GM03348 (cell line): ENCODE measurements around the gene FGF14.

Source experiments
- DNase-seq: peaks from one replicate; pipeline ENCODE4 v3.0.0; 2012; ENCODE audit warnings: low spot score

FGF14 gene

GRCh38 chr13:101718496-101718895 is 683.4 kb downstream of the FGF14 start:
- DNase-seq, result no peak

- DNase-seq, result no peak
Measured at GRCh38 chr13:101717353-101717752, 684.5 kb downstream of the FGF14 start.

DNA sequence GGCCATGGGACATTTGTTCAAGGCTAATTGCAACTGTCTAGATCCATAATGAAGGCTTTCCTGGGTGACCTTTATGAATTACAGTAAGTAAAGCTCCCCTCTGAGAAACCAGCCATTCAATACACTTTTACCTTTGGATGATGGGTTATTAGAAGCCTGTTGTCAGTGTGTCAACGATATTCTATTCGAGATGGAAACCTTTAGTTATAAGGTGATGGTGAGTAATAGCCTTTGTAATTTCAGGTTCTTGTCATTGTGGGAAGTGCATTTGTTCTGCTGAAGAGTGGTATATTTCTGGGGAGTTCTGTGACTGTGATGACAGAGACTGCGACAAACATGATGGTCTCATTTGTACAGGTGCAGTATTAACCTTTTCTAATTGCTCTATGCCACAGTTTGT is 687.7 kb downstream of the FGF14 start:
- no peak for DNase-seq

DNA sequence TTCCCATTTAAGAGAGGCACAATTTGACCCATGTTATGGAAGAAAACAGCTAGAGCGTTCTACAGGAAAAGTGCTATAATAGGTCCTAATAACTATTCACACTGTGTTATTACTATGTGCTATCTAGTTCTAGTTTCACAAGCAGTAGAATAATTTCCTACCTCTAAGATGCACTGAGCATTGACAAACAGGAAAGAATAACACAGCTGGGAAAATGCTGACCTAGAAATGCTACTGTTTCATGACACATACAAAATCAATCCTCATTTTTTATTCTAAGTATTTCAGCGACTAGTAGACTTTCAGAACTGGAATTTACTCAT is 689.9 kb downstream of the FGF14 start:
- no peak for DNase-seq

DNA sequence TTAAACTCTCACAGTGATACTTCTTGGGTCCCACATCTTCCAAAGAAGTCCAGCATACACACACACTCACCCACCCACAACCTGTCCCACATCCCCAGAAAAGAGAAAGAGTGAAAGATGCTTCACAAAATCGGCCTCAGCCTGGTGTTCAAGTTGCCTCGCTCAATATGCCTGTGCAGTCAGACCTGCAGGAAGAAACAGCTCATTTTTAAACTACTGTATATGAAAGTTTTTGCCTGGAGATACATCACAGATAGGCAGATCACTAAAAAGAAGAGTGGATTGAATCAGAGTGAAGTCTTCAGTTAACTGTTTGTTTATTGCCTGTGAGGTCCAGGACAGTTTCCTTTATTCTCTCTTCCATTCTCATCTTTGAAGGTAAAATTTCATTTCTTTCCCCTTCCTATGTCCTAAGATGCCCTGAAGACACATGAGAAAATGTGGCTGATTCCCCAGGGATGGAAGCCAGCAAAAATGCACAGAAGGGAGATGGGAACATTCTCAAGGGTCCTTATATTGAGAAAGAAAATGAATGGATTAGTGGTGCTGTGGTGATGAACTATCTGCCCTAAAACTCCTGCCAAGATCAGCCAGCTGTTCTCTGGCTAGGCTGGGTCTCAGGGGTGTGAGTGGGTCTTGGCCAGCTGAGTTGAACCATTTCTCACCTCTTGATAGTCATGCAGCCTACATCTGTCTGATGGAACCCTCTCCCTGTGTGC is 690.4 kb downstream of the FGF14 start:
- DNase-seq, result no peak

GRCh38 chr13:101709952-101710351 is 691.9 kb downstream of the FGF14 start:
- DNase-seq, result no peak

DNA sequence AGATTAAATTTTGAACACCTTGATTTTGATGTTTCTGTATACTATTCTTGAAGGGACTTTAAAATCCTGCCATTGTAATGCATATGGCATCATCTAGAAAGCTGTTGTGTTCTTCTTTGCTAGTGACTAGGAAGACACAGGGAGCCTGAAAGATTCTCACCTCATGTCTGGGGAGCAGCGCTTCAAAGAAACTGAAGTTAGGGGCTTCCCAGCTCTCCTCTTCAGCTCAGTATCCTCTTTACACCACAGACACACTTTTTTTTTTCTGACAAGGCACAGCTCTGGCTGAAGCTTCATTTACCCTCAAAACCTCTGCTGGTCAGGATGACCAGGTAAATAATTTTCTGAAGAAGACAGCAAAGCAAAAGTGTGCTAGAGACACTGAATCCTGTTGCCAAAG is 693.7 kb downstream of the FGF14 start:
- no peak for DNase-seq

- no peak for DNase-seq
Measured at GRCh38 chr13:101707659-101708058, 694.2 kb downstream of the FGF14 start.

- DNase-seq, result peak; percentile 87
Measured at GRCh38 chr13:101706651-101707050, 695.2 kb downstream of the FGF14 start.

GRCh38 chr13:101703838-101704237 is 698.0 kb downstream of the FGF14 start:
- DNase-seq, result no peak

GRCh38 chr13:101703081-101703480 is 698.8 kb downstream of the FGF14 start:
- no peak for DNase-seq

- peak; percentile 11 for DNase-seq
Measured at GRCh38 chr13:101700598-101700997, 701.2 kb downstream of the FGF14 start.

DNA sequence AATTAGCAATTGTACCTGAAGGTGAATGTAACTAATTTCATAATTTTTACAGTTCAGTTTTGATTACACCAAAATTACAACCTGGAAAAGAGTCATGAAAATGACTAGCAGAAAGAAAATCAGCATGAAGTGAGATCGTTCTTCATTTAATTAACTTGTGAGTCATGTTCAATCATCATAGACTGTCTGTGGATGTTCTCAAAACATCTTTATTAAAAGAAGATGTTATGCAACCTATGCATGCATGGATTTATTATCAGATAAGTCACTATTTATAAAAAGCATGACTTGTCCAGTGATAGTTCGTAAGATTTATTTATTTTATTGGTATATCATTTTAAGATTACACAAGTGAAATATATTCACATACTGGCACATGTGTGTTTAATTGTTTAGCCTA is 703.4 kb downstream of the FGF14 start:
- peak; percentile 17 for DNase-seq

- no peak for DNase-seq
Measured at GRCh38 chr13:101697745-101698144, 704.1 kb downstream of the FGF14 start.

DNA sequence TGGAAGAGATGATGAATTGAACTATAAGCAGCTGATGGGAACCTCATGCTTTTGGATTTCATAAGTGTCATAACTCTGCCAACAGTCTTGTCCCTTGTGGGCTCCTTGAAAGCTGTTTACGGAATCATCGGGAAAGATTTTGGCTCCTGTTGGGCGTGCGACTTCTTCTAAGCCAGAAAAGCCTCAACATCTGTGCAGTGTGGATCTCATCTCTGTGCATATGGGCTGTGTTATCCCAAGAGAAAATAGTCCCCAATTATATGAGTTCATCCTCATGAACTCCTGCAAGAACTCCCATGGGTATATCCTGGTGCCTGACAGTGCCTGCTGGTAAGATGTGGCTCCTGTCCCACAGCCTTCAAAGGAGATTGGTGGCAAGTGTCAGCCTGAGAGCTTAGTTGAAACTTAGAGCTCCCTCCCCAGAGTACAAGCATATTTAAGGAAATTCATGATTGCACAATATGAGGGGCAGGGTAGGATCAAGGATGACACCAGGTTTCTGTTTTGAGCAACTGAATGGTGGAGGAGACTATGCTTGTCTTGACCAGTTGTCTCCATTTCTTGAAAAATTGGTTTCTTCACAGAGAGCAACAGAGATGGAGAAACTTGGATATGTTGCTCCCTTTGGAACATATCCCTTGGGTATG is 705.9 kb downstream of the FGF14 start:
- no peak for DNase-seq

GRCh38 chr13:101691341-101691860 is 710.4 kb downstream of the FGF14 start:
- peak; percentile 16 for DNase-seq

DNA sequence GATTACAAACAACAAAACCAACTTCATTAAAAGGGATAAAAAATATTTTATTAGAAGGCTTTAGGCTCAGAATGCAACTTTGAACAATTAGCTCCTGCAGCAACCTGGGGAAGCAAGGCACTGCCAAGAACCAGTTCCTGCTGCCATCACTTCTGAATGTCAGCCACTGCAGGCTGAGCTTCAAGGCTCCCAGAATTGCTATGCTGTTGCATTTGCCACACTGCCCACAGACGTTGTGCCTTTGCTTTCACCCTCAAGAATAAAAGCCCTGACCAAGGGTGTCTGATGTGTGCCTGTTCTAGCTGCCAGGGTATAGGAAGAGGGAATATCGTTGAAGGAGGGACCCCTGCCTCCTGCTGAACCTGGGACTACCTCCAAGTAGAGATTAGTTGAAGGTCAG is 711.0 kb downstream of the FGF14 start:
- DNase-seq, result no peak

DNA sequence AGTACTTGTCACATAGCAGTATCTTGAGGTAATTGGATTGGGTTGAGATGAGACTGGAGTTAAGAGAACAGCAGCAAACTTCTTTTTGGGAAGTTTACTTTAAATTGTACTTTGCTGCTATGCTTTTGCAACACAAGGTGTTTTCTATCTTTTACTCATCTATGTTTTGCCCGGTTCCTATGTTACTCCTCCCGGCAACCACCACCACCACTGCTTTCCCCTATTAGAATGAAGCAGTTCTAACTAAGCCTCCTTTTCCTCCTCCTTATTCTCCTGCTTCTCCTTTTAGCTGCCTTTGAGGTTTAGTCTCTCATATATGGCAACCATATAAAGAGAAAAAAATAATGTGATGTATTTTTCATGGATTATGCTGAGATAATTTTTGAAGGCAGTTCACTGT is 715.8 kb downstream of the FGF14 start:
- DNase-seq, result no peak

- no peak for DNase-seq
Measured at GRCh38 chr13:101681834-101682233, 720.0 kb downstream of the FGF14 start.

- DNase-seq, result no peak
Measured at GRCh38 chr13:101673360-101674105, 728.3 kb downstream of the FGF14 start.

GRCh38 chr13:101661839-101662238 is 740.0 kb downstream of the FGF14 start:
- DNase-seq, result no peak
